NCI-H2107 (cell line): ENCODE data around the gene ZNF343.
"Not testable (repeated sequence)": the region's sequence is repeated elsewhere in the genome, so short reads cannot be mapped to it uniquely, and the experiment has no call there.

ENCODE experiments used
- DNase-seq: peaks from one replicate; lab custom pipeline; 2025; lab: John Stamatoyannopoulos, UW

ZNF343 gene

GRCh38 chr20:2508631-2509467, at the start of gene ZNF343:
Gene ZNF343, minus strand, starts transcription at chr20:2508915. Its CDS starts 15,020 bp downstream, at chr20:2493895.
- peak; percentile 44 for DNase-seq

GRCh38 chr20:2557873-2558580, 49.3 kb upstream of the ZNF343 start:
- no peak for DNase-seq

DNA sequence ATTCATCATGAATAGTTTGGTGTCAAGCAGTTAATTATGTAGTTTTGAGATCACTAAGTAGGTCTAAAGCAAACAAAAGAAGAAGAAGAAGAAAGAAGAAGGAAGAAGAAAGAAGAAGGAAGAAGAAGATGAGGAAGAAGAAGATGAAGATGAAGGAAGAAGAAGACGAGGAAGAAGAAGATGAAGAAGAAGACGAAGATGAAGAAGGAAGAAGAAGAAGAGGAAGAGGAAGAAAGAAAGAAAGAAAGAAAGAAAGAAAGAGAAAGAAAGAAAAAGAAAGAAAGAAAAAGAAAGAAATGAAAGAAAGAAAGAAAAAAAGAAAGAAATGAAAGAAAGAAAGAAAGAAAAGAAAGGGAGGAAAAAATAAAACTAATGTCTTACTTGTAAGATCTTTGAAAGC, 36.9 kb upstream of the ZNF343 start:
- DNase-seq = no peak

DNA sequence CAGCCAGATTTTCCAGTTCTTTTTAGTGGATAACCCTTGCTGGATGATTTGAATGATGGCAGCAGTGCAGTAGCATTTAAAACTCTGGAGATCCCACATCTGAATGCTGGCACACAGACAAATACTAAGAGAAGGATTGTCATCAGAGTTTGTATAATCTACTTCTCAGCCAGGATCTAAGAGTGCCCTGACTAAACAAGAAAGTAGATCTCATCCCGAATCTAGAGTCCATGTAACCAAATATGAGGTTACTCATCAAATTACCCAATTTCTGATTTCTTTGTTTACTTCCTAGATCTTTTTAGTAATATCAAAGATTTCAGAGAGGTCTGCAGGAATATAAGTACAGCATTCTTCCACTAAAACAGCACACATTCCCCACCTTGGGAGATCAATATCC, 35.5 kb upstream of the ZNF343 start:
- DNase-seq = no peak

DNA sequence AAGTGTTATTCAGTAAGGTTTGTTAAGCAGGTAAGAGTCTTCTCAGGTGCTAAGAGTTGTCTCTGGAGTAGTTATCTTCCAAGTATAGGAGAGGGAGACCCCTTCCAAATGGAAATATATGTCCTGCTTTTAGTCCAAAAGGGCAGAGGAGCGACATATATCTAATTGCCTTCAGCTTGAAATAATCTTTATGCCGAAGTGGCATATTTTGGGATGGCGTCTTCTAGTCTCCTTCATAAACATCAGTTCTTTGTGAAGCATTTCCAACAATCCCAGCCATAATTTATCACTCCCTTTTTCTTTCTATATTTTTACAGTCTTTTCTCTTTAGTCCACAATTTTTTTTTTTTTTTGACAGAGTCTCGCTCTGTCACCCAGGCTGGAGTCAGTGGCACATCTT, 33.6 kb upstream of the ZNF343 start:
- no peak for DNase-seq

DNA sequence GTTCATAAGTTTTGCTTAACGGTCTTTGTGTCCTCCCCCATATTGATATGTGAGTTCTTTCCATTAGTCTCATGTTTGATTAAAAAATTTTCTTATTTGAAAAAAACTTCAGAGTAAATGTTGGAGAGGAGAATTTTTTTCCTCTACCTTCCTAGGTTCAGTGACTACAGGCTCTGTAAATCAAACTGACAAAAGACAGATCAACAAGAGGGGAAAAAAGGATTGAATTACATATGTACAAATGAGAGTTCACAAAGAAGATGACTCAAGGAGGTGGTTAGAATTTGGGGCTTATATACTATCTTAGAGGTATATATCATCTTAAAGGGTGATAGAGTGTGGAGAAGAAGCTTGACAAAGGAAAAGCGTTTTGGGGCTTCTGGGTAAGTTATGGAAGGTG, 33.2 kb upstream of the ZNF343 start:
- DNase-seq = no peak

- no peak for DNase-seq
Observed at GRCh38 chr20:2538931-2539720, 30.4 kb upstream of the ZNF343 start.

- no peak for DNase-seq
Observed at GRCh38 chr20:2538356-2538755, 29.6 kb upstream of the ZNF343 start.

- no peak for DNase-seq
Observed at GRCh38 chr20:2537101-2537500, 28.4 kb upstream of the ZNF343 start.

DNA sequence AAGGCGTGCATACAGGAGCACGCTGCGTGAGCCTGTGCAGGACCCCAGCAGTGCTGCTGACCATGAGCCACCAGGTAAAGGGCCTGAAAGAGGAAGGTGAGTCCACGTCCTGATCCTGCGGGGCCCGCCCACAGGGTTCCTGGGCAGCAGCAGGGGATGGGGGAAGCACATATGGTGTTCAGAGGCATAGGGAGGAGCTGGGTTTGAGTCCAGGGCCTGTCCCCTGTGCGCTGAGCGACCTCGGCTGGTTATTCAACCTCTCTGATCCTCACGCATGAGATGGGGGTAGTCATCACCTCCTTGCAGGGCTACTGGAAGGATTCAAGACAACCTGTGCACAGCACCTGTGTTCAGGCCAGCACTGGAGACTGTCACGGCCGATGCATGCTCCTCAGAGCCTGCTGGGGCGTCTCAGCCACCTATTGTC, 27.9 kb upstream of the ZNF343 start, which contains the start of gene TMC2:
TSS of gene TMC2 (plus strand) at position 14 of the 427 bp plus-strand sequence. CDS start at position 63, 49 bp downstream.
- no peak for DNase-seq

DNA sequence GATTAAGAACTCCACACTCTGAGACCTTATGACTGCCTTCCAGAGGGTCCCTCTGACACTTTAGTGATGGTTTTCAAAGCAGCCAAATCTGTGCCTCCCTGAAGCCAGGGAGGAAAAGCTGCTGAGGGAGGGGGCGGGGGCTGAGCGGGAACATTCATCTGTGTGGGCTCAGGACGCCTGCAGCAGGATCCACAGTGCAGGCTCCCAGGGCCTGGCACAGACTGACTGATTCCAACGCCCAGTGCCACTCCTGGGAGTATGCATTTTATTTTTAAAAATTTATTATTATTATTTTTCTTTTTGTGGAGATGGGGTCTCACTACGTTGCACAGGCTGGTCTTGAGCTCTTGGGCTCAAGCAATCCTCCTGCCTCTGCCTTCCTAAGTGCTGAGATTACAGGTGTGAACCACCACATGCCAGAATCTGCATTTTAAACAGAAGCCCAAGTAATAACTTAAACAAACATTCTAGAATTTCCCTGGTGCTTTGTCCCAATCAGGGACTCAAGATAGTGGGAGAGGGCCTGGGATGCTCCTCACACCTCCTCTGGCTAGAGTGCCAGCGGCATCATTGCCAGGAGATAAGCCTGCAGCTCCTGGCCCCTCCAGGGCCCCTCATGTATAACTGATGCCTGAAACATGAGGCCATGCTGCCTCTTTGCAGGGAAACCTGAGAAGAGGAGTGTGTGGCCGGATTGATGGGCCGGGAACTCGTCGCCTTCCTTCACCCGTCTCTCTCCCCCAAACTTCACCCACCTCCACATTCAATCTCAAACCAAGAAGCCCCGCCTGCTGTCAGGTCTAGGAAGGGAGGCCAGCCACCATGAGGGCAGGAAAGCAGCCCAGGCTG, 27.2 kb upstream of the ZNF343 start:
- DNase-seq = no peak

GRCh38 chr20:2533118-2533517, 24.4 kb upstream of the ZNF343 start:
- DNase-seq = no peak

DNA sequence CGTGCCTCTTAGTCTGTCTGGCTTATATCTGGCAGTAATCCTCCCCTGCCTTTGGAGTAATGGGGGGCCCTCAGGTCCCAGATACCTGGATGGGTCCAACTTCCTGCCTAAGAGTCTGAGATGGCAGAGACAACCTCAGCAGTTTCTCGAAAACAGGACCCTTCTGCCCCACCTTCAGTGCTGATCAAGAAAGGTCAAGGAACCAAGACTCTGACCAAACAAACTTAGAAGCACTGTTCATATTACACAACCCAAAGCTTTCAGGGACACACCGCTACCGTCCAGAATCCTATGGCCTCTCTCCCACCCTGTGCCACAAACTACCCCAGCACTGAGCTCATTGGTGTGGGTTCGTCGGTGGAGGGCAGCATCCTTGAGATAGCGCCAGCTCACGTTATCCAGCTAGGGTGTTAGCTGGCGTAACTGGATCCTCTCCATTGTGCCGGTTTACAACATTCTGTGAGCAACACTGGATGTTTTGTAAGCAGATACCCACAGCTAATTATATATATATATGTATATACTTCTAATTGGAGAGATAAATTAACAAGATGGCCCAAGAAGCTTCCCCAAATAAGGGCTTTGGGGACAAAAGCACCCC, 20.1 kb upstream of the ZNF343 start:
- no peak for DNase-seq

DNA sequence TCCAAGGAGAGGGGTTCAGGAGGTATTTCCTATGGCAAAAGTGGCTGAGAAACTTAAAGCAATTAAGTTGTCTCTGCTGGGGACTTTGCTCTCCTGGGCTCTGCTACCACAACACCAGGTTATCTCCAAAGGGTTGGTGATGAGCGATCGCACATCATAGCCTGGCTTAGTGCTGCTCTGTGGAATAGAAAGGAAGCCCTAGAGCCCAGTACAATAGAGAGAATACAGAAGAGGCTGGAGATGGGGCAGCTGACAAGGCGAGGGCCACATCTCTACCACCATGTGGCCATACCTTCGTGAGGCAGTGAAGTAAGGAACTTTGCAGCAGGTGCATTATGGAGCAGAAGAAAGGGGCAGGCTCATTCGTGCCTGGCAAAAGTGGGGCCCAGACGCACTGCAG, 19.0 kb upstream of the ZNF343 start:
- DNase-seq = no peak

DNA sequence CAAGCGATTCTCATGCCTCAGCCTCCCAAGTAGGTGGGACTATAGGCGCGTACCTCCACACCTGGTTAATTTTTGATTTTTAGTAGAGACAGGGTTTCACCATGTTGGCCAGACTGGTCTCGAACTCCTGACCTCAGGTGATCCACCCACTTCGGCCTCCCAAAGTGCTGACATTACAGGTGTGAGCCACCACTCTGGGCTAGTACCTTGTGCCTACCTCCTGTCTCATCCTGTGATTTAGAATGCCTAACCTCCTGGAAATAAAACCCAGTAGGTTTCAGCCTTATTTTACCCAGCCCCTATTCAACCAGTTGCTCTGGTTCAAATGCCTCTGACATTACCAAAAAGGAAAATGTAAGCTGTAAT, 17.5 kb upstream of the ZNF343 start:
- DNase-seq = not testable (repeated sequence)

DNA sequence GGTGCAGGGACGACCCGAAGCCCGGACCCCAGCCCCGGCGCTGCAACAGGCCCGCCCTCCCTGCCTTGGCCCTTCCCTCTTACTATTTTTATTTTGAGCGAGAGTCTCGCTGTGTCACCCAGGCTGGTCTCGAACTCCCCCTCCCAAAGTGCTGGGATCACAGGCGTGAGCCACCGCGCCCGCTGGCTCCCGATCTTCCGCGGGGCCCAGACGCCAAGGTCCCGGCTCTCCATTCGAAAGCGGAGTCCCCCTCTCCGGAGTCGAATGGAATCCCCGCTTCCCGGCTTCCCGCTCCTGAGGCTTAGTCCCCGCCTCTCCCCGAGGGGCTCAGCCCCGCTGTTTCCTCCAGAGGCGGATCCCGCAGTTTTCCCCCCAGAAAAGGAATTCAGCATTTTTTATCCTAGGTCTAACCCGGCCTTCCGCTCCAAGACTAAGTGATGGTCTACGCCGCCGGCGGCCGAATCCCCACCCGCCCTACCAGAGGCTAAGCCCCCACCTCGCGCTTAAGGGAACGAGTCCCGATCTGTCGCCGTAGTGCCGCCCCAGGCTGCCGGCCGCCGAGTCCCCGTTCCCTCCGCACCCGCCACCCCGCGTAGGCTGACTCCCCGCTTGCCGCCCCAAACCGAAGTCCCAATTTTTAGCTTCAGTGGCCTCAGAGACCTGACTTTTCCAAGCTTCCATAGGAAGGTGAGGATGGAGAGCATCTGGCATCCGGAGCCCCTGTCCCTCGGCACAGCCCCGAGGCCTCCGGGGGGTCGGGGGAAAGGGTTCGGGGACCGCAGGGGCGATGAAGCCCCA, 16.2 kb upstream of the ZNF343 start:
- DNase-seq = no peak

- peak; percentile 63 for DNase-seq
Observed at GRCh38 chr20:2523919-2524708, 15.4 kb upstream of the ZNF343 start.

GRCh38 chr20:2522826-2523429, 14.2 kb upstream of the ZNF343 start:
- not testable (repeated sequence) for DNase-seq
